Measurements from ENCODE around the gene CREB1.

Gene CREB1

DNA sequence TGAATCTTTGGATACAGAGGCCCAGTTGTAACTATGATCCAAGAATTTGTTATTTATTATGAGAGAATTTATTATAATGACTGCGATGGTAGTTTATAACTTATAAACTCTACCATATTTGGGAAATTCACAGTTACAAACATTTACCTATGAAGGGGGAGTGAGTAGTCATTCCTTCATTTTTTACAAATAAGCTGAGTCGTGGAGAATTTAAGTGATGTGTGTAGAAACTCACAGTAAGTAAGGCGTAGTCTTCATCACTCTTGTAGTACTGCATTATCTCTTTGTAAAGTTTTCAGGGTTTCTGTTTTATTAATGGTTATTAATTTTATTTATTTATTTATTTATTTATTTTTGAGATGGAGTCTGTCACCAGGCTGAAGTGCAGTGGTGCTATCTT lies 13.5 kb downstream of the CREB1 start:
- DNase-seq (ENCODE audit: low read depth in 2 of 2), result no peak

DNA sequence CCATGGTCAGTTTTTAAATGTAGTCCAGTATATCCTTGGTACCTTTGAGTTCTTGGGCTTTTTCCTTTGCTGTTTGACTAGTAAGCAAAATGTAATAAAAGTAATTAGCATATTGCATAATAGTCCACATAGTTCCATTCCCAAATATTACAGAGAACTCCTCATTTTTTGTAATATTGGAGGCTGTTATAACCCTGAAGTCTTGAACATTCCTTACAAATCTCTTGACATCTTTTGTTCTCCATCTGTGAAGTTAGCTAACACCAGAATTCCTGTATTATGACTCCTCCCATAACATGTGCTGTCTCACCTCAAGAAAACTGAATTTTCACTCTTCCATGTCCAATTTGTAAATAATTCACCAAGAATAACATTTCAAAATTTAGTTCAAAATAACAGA lies 17.1 kb downstream of the CREB1 start:
- no peak for DNase-seq (ENCODE audit: low read depth in 2 of 2)

DNA sequence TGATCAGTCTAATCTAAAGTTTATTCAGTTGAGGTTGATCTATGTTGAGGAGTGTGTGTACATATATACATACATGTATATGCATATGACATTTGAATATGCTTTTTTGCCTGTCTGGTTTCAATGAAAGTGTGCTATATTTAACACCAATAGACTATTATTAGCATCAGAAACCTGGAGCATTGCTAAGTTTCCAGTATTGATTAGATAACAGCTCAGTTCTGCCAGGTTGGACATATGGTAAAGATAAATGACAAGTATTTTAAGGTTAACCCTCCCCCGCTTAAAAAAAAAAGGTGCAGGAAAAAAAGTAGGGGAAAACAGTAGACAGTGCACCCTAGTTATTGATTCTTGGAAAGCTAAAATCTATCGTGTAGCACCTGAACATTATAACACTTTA lies 19.4 kb downstream of the CREB1 start:
- no peak for DNase-seq (ENCODE audit: low read depth in 2 of 2)

DNA sequence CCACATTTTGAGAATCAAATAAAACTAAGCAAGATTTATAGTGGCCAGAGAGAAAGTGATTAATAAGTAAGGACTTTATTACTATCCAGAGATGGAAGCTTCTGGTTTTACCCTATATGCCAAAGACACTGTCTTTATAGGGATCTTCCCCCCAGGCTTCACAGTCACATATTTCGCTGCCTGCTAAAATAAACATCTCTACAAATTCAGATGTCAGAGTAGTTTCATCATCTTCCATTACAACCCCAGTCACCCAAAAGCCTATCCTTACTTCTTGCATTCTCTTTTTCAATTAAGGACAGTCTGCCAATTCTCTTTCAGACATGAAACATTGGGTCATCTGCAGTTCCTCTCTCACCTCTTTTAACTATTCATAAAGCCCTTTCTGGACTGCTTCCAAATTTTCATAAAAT lies 28.3 kb downstream of the CREB1 start:
- no peak for DNase-seq (ENCODE audit: low read depth in 2 of 2)

DNA sequence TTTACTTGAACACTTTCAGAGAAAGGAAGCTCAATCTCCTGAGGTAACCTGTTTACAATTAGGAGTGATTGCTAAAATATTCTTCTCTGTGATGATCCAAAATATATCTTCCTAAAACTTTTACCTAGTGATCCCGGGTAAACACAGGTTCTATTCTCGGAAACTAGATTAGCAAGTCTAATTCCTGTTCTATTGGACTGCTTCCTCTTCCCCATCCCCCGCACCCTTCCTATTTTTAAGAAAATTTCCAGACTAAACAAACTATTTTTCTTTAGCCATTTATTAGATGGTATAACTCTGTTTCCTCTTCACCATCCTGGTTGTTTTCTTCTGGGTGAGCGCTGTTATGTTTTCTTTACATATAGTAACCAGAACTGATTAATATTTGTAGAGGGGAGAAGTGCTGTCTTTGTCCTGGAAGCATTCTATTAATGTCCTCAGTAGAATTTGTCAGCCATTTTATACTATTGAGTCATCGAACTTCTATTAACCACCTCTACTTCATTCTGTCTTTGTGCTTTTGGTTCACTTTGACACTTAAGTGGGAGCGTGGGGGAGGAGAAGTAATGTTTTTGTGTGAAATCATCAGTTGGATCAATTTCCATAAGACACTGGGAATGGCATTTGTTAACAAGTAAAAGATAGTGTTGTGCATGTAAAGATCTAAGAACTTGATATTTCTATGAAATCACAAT lies 31.8 kb downstream of the CREB1 start:
- no peak for DNase-seq (ENCODE audit: low read depth in 2 of 2)

GRCh38 chr2:207565736-207566500 lies 36.2 kb downstream of the CREB1 start:
- DNase-seq (ENCODE audit: low read depth in 2 of 2), result no peak

DNA sequence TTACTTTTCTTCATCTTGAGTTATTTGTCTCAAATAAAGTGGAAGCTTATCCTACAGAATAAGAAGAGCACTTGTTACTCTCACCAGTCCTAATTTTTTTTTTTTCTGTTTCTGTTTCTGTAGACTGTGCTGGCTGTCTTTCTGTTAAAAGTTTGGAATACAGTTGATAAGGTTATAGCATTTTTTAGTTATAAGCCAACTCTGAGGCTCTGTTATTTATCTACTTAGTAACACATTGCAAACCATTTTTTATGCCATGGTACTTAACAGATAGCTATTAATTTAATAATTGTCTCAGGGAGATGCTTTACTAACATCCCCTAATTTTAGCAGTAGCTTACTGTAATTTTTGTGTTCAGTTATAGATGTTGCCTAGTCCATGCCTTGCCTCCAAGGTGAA lies 37.9 kb downstream of the CREB1 start:
- no peak for DNase-seq (ENCODE audit: low read depth in 2 of 2)

DNA sequence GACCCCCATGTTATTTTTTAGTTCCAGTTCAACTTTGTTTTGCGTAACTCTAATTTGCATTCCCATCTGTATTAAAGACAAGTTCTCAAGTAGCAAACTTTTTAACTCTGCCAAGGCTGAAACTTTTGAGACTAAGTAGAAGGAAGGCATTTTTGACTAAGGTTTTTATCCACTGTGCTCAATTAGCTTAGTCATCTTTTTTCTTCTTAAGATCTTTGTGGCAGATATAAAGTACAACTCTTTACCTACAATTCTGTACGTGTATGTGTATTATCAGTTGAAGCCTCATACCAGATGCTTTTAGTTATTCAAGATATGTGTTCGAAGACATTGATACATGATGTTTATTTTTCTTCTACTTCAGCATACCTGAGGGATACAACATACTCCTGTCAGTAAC lies 41.6 kb downstream of the CREB1 start:
- no peak for DNase-seq (ENCODE audit: low read depth in 2 of 2)

DNA sequence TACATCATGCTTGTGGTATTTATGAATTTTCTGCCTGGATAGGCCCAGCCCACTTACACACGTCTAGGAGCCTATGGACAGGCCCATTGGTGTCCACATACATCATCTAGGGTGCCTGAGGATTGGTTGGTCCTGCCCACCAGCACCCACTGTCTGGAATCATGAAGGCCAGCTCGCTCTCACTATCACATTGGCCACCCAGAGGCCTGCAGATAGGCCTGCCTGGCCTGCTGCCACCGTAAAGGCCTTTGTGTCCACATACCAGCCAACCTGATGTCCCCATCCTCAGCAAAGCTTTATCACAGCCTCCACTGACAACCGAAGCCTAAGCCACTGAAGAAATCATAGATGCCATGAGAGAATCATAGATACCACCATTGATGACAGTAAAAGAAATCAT lies 55.2 kb downstream of the CREB1 start:
- DNase-seq (ENCODE audit: low read depth in 2 of 2), result no peak

DNA sequence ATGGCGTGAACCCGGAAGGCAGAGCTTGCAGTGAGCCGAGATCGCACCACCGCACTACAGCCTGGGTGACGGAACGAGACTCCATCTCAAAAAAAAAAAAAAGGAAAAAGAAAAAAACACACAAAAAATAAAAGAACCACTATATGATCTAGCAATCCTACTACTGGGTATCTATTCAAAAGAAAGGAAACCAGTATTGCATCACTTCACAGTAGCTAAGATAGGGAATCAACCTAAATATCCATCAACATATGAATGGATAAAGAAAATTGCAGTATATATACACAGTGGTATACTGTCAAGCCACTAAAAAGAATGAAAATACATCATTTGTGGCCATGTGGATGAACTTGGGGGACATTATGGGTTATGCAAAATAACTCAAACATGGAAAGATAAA lies 57.5 kb downstream of the CREB1 start:
- no peak for DNase-seq (ENCODE audit: low read depth in 2 of 2)

DNA sequence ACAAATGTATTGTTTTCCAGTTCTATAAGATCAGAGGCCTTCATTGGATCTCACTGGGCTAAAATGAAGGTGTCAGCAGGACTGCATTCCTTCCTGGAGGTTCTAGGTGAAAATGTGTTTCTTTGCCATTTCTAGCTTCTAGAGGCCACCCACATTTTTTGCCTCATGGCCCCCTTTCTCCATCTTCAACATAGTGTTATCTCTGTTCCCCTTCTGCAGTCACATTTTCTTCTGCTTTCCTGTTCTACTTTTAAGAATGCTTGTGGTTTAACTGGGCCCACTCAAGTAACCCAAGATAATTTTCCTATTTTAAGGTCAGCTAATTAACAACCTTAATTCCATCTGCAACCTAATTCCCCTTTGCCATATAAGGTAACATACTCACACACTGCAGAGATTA lies 59.4 kb downstream of the CREB1 start:
- DNase-seq (ENCODE audit: low read depth in 2 of 2), result no peak

- DNase-seq (ENCODE audit: low read depth in 2 of 2), result no peak
These were observed 63.5 kb downstream of the CREB1 start for GRCh38 chr2:207593277-207593676.

- no peak for DNase-seq (ENCODE audit: low read depth in 2 of 2)
These were observed 64.5 kb downstream of the CREB1 start for GRCh38 chr2:207594264-207594663.

- DNase-seq (ENCODE audit: low read depth in 2 of 2), result no peak
These were observed 65.0 kb downstream of the CREB1 start for GRCh38 chr2:207594731-207595130.

GRCh38 chr2:207599636-207600035 lies 69.9 kb downstream of the CREB1 start:
- no peak for DNase-seq (ENCODE audit: low read depth in 2 of 2)

GRCh38 chr2:207600231-207600630 lies 70.5 kb downstream of the CREB1 start:
- no peak for DNase-seq (ENCODE audit: low read depth in 2 of 2)

GRCh38 chr2:207601774-207602173 lies 72.0 kb downstream of the CREB1 start:
- no peak for DNase-seq (ENCODE audit: low read depth in 2 of 2)

GRCh38 chr2:207603486-207603885 lies 73.7 kb downstream of the CREB1 start:
- DNase-seq (ENCODE audit: low read depth in 2 of 2), result no peak

GRCh38 chr2:207606399-207606798 lies 76.6 kb downstream of the CREB1 start:
- DNase-seq (ENCODE audit: low read depth in 2 of 2), result no peak

DNA sequence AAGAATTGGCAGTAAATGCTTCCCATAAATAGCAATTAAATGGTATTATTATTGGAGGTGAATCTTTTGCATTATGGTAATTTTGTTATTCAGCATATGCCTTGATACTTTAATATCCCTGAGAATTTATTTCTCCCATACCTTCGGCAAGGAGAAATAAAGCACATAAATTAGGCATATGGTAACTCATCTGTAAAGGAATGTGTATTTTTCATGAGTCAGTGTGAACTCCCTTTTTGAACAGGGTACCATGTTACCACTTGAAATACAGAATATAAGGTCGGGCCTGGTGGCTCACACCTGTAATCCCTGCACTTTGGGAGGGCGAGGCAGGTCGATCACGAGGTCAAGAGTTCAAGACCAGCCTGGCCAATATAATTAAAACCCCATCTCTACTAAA lies 77.1 kb downstream of the CREB1 start:
- no peak for DNase-seq (ENCODE audit: low read depth in 2 of 2)

GRCh38 chr2:207612714-207613113 lies 83.0 kb downstream of the CREB1 start:
- no peak for DNase-seq (ENCODE audit: low read depth in 2 of 2)

DNA sequence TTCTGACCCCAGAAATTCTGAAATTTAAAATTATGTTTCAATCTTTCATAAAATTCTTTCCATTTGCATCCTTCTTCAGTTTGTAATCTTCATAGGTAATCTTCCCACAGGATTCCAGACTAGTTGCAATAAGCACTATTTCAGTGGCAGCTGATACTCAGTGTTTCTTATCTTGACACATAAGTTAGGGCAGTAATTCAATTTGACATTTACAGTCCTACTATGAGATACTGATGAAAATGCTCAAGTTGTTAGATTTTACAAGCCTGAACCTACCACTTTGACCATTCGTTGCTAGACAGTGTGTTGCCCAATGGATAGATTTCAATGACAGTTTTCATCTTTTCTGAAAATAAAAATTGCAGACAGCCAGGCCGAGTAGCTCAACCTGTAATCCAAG lies 85.1 kb downstream of the CREB1 start:
- no peak for DNase-seq (ENCODE audit: low read depth in 2 of 2)

GRCh38 chr2:207616185-207616584 lies 86.4 kb downstream of the CREB1 start:
- DNase-seq (ENCODE audit: low read depth in 2 of 2), result no peak
